GM12878 (cell line): Measurements from ENCODE around the gene SPATA3. TPM values are rescaled to one million over a fixed set of nuclear protein-coding genes. Genes with fewer than 3 reads are reported as not detected.

Source experiments
- ATAC-seq: fragments of 200-7000 bp; cut with Tn5 transposase; 3 replicates; pipeline ENCODE4 v1.9.1; 2020; ENCODE audit warnings: mild to moderate bottlenecking, moderate library complexity
- BruUV-seq: library from RNA; stranded (reverse); fragments of 400-500 nt; replicated peaks from 2 replicates; lab custom pipeline; 2021; lab: Mats Ljungman, UMichigan
- CTCF ChIA-PET: fragments of 300-600 bp; sonication (Branson Sonifier 250); formaldehyde crosslinking; extraction: SDS; loops from one replicate; lab custom pipeline; 2021; ENCODE audit warnings: inconsistent platforms; lab: Yijun Ruan, JAX
- POLR2A ChIA-PET: fragments of 350-600 bp; formaldehyde crosslinking; extraction: SDS; loops from one replicate; lab custom pipeline; 2021; ENCODE audit warnings: inconsistent platforms; lab: Charles Lee
- RAD21 ChIA-PET: fragments of 300-600 bp; sonication (Branson Sonifier 250); formaldehyde crosslinking; loops from one replicate; lab custom pipeline; 2023; ENCODE audit warnings: antibody characterized with exemption; ENCODE audit not compliant: unreplicated experiment; lab: Charles Lee
- SMC1A ChIA-PET: fragments of 300-600 bp; sonication (Branson Sonifier 250); formaldehyde crosslinking; loops from one replicate; lab custom pipeline; 2023; ENCODE audit not compliant: unreplicated experiment, uncharacterized antibody; lab: Charles Lee
- DNase-seq: peaks from one replicate; pipeline ENCODE4 v3.0.0-alpha.2; 2011; ENCODE audit warnings: low read depth, low spot score
- FAIRE-seq: peaks from 3 replicates; lab custom pipeline; 2011; peaks lifted over from hg19 to GRCh38; lab: Jason Lieb, UNC
- H2AFZ ChIP-seq: 2 replicates; pipeline ENCODE4 v1.6.0; 2011; ENCODE audit warnings: low read depth, low read length, control low read depth; ENCODE audit not compliant: control insufficient read depth
- H3K27ac ChIP-seq: 2 replicates; pipeline ENCODE4 v1.5.1; 2011; ENCODE audit warnings: control low read depth; ENCODE audit not compliant: control insufficient read depth, insufficient read depth
- H3K27me3 ChIP-seq, 2 experiments: replicated peaks in 1 of 2; 2 replicates each; pipeline versions ENCODE4 v1.6.0 to v1.6.1; 2011; ENCODE audit warnings: low read length in 1 of 2; ENCODE audit not compliant: control insufficient read depth in 2 of 2, insufficient read depth in 2 of 2
- H3K36me3 ChIP-seq, 2 experiments: 2 replicates each; pipeline ENCODE4 v1.5.1; 2011; ENCODE audit warnings: low read length in 1 of 2; ENCODE audit not compliant: control insufficient read depth in 2 of 2, insufficient read depth in 2 of 2
- H3K4me1 ChIP-seq: 2 replicates; pipeline ENCODE4 v1.6.1; 2011; ENCODE audit warnings: mild to moderate bottlenecking, low read length, moderate library complexity, mixed read lengths; ENCODE audit not compliant: control insufficient read depth, insufficient read depth
- H3K4me2 ChIP-seq: 2 replicates; pipeline ENCODE4 v1.6.0; 2011; ENCODE audit warnings: control low read depth; ENCODE audit not compliant: control insufficient read depth, insufficient read depth
- H3K4me3 ChIP-seq: fragments of 200-600 bp; sonication (generic); 2 replicates; pipeline ENCODE4 v1.5.1; 2016
- H3K79me2 ChIP-seq: 2 replicates; pipeline ENCODE4 v1.6.0; 2011; ENCODE audit warnings: low read length; ENCODE audit not compliant: control insufficient read depth, insufficient read depth
- H3K9ac ChIP-seq: 2 replicates; pipeline ENCODE4 v1.8.0; 2011; ENCODE audit warnings: low read length, control low read depth, mixed read lengths; ENCODE audit not compliant: control insufficient read depth, insufficient read depth
- H3K9me3 ChIP-seq: replicated peaks from 3 replicates; pipeline ENCODE4 v1.5.1; 2011; ENCODE audit warnings: mild to moderate bottlenecking, low read length; ENCODE audit not compliant: control insufficient read depth, insufficient read depth
- H4K20me1 ChIP-seq: 2 replicates; pipeline ENCODE4 v1.6.0; 2011; ENCODE audit not compliant: control insufficient read depth, insufficient read depth
- CBX5 ChIP-seq: sonication (generic); IDR thresholded peaks from 2 replicates; pipeline ENCODE4 v1.6.1; 2016; ENCODE audit warnings: low read depth, moderate library complexity, mild to moderate bottlenecking, inconsistent platforms
- CHD2 ChIP-seq: IDR thresholded peaks from 2 replicates; pipeline ENCODE4 v1.6.1; 2011; ENCODE audit warnings: low read depth, low read length, improper control_type of control experiment, borderline replicate concordance
- IKZF2 ChIP-seq, 2 experiments: fragments of 450-650 bp; IDR thresholded peaks; 2 replicates each; pipeline ENCODE4 v1.6.1; 2017; ENCODE audit warnings: mild to moderate bottlenecking in 2 of 2, moderate library complexity in 2 of 2
- IRF4 ChIP-seq: IDR thresholded peaks from 2 replicates; pipeline ENCODE4 v1.6.1; 2011; ENCODE audit warnings: low read depth, low read length
- POU2F2 ChIP-seq: IDR thresholded peaks from 3 replicates; pipeline ENCODE4 v1.6.1; 2011; ENCODE audit warnings: low read depth, mild to moderate bottlenecking, low read length, borderline replicate concordance
- RCOR1 ChIP-seq: conservative IDR thresholded peaks from 2 replicates; pipeline ENCODE4 v1.6.1; 2012; ENCODE audit warnings: low read depth, low read length, improper control_type of control experiment
- SKIL ChIP-seq: fragments of 450-650 bp; IDR thresholded peaks from 2 replicates; pipeline ENCODE4 v1.6.1; 2017; ENCODE audit warnings: mild to moderate bottlenecking, low read depth, inconsistent platforms; ENCODE audit not compliant: poor library complexity, severe bottlenecking
- SMC3 ChIP-seq: IDR thresholded peaks from 2 replicates; pipeline ENCODE4 v1.6.1; 2011; ENCODE audit warnings: low read length, improper control_type of control experiment, borderline replicate concordance
- TCF7 ChIP-seq: IDR thresholded peaks from 2 replicates; pipeline ENCODE4 v1.6.1; 2014; ENCODE audit warnings: antibody characterized with exemption, borderline replicate concordance
- ZZZ3 ChIP-seq: IDR thresholded peaks from 2 replicates; pipeline ENCODE4 v1.6.1; 2011; ENCODE audit warnings: low read depth; ENCODE audit not compliant: control insufficient read depth, insufficient read length
- WGBS: methylation state at CpG from one replicate; pipeline ENCODE4 v1.1.6; 2016; ENCODE audit warnings: low lambda C conversion rate; ENCODE audit not compliant: insufficient replicate concordance, insufficient coverage; ENCODE audit errors: missing lambda C conversion rate; 5-methylcytosine and 5-hydroxymethylcytosine counted together
- in situ Hi-C: fragments of 300-500 bp; cut with MboI; formaldehyde crosslinking; loops from 9 replicates; pipeline ENCODE4 v1.14.3; 2018; ENCODE audit warnings: mixed read lengths
- intact Hi-C: fragments of 100-400 bp; cut with micrococcal nuclease; formaldehyde crosslinking; loops from one replicate; pipeline ENCODE4 v1.14.2; 2022; ENCODE audit not compliant: unreplicated experiment
- polyA plus RNA-seq, 11 experiments: library from polyadenylated mRNA; depleted of rRNA in 4 of 11; unstranded in 6 of 11; stranded (reverse) in 5 of 11; fragments of >200 nt; fragmentation: Nextera tagmentation in 4 of 11; fragmentation: Illumina TruSeq in 1 of 11; extraction: Ambion mirVana in 4 of 11; extraction: Trizol in 1 of 11; gene quantifications; 1 replicate in 1 of 11; 2 replicates in 10 of 11; pipeline versions ENCODE4 v1.2.1 to v1.2.3, GENCODE V29; 2011 to 2016; ENCODE audit warnings: inconsistent platforms in 2 of 11, missing spikeins in 2 of 11, low read depth in 1 of 11
- total RNA-seq, 4 experiments: library from RNA; depleted of rRNA in 3 of 4; stranded (reverse); fragments of >200 nt in 3 of 4; fragmentation: Illumina TruSeq in 1 of 4; extraction: Trizol in 1 of 4; gene quantifications; 2 replicates each; pipeline versions ENCODE4 v1.2.1 to v1.2.3, GENCODE V29; 2013 to 2021

SPATA3 gene
- total and polyA plus RNA-seq, 10 of the 15 experiments (the other 5 are each of a cell fraction or from before 2014, with no cell fraction given), result not detected

DNA sequence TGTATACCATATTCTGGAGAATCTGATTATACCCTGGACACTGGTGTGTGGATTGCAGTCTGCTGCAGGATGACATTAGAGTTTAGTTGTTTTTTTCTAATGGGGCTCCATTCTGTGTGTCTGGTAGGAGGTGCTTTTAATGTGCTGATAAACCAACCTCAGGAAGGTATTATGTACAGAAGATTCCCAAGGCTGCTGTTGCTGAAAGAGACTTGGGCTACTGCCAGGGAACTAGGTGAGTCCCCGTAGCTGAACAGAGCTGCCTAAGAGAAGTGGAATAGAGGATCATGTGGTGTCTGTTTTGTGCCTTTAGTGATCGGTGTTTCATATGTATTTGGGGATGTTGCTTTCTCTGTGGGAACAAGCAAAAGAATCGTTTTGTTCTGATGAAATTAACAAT is 16.5 kb downstream of the SPATA3 start (continued):
- TF ChIP-seq SMC3 (no peak), RCOR1 (no peak)
- TF ChIP-seq, all 136 proteins: peak for 0

- ChIA-PET RAD21 (no interaction called here), POLR2A (no interaction called here), SMC1A (interaction anchor here (1.2 kb wide), 1 partner anchor 13 kb away, joined by 3 read pairs; no protein-coding TSS in a partner anchor), CTCF (no interaction called here)
- TF ChIP-seq IRF4 (no peak), RCOR1 (no peak), CHD2 (no peak), ZZZ3 (no peak), IKZF2 (IDR thresholded peaks at IDR 0.05) (no peak), SKIL (no peak), TCF7 (no peak), CBX5 (no peak), POU2F2 (no peak)
- intact Hi-C loops (no loop called here), in situ Hi-C loops (no loop called here)
- Histone ChIP-seq H3K4me3 (no peak overlapping the region), H2AFZ (no peak overlapping the region), H3K4me2 (no peak overlapping the region), H4K20me1 (no peaks in the 10 kb centered on the region), H3K36me3 (no peaks in the 10 kb centered on the region), H3K27me3 (peaks cover 0 to 4% of the 10 kb centered on the region in 2 experiments; a peak in 2 of 4 replicates), H3K9ac (no peak overlapping the region), H3K4me1 (no peaks in the 10 kb centered on the region), H3K27ac (no peak overlapping the region), H3K79me2 (no peaks in the 10 kb centered on the region), H3K9me3 (no peaks in the 10 kb centered on the region)
- no peak for FAIRE-seq
- WGBS, result 4% methylated on average over 3 of the region's 3 CpGs
- BruUV-seq, result no TSS peak
- no peak for ATAC-seq
- DNase-seq, result no peak
These were observed 17.9 kb downstream of the SPATA3 start for GRCh38 chr2:231013820-231014219.
